Mesenchymal stem cell (in vitro differentiated cells and primary cell): Measurements from ENCODE around the gene MCOLN2.
A peak's percentile ranks its signal among the peaks of the same experiment; 100 is the strongest.

Experiments
- DNase-seq: peaks from one replicate; pipeline ENCODE4 v3.0.0-alpha.2; 2013
- H2AFZ ChIP-seq: one replicate; pipeline ENCODE4 v1.6.1; 2013; ENCODE audit warnings: low read depth, mild to moderate bottlenecking, control low read depth, inconsistent platforms, low read length, moderate library complexity
- H2AK5ac ChIP-seq: 2 replicates; pipeline ENCODE4 v1.6.1; 2013; ENCODE audit warnings: low read length, moderate library complexity, mild to moderate bottlenecking, inconsistent platforms; ENCODE audit not compliant: severe bottlenecking
- H2BK120ac ChIP-seq: one replicate; pipeline ENCODE4 v1.6.1; 2013; ENCODE audit warnings: low read depth, mild to moderate bottlenecking, inconsistent platforms, low read length, moderate library complexity
- H2BK12ac ChIP-seq, 2 experiments: one replicate each; pipeline ENCODE4 v1.6.1; 2013; ENCODE audit warnings: inconsistent platforms in 2 of 2, low read length in 2 of 2, mild to moderate bottlenecking in 2 of 2, moderate library complexity in 2 of 2, control low read depth in 1 of 2
- H2BK15ac ChIP-seq: one replicate; pipeline ENCODE4 v1.6.1; 2013; ENCODE audit warnings: mild to moderate bottlenecking, low read depth, inconsistent platforms; ENCODE audit not compliant: poor library complexity, severe bottlenecking
- H2BK5ac ChIP-seq: 2 replicates; pipeline ENCODE4 v1.6.1; 2013; ENCODE audit warnings: low read depth, mild to moderate bottlenecking, low read length, control low read depth, inconsistent platforms; ENCODE audit not compliant: poor library complexity, severe bottlenecking
- H3K14ac ChIP-seq, 2 experiments: one replicate each; pipeline ENCODE4 v1.6.1; 2013; ENCODE audit warnings: inconsistent platforms in 2 of 2, low read length in 2 of 2, control low read depth in 1 of 2, mild to moderate bottlenecking in 1 of 2, moderate library complexity in 1 of 2
- H3K18ac ChIP-seq, 2 experiments: one replicate each; pipeline ENCODE4 v1.6.1; 2013; ENCODE audit warnings: inconsistent platforms in 2 of 2, low read length in 2 of 2, control low read depth in 1 of 2, low read depth in 1 of 2, mild to moderate bottlenecking in 1 of 2
- H3K23ac ChIP-seq, 2 experiments: one replicate each; pipeline ENCODE4 v1.6.1; 2013; ENCODE audit warnings: inconsistent platforms in 2 of 2, low read length in 2 of 2, mild to moderate bottlenecking in 2 of 2, moderate library complexity in 2 of 2, control low read depth in 1 of 2
- H3K27ac ChIP-seq: 2 replicates; pipeline ENCODE4 v1.5.1; 2013; ENCODE audit warnings: mild to moderate bottlenecking, moderate library complexity, low read length, control low read depth, inconsistent platforms; ENCODE audit not compliant: poor library complexity, severe bottlenecking
- H3K27me3 ChIP-seq, 2 experiments: 2 replicates each; pipeline versions ENCODE4 v1.6.1 to v1.7.0; 2013; ENCODE audit warnings: low read length in 2 of 2, mild to moderate bottlenecking in 2 of 2, moderate library complexity in 2 of 2, control low read depth in 1 of 2, inconsistent platforms in 1 of 2; ENCODE audit not compliant: control insufficient read depth in 1 of 2, insufficient read depth in 1 of 2
- H3K36me3 ChIP-seq, 2 experiments: 2 replicates each; pipeline versions ENCODE4 v1.6.1 to v1.7.0; 2013; ENCODE audit warnings: low read length in 2 of 2, control low read depth in 1 of 2, inconsistent platforms in 1 of 2, low read depth in 1 of 2, mild to moderate bottlenecking in 1 of 2; ENCODE audit not compliant: insufficient read depth in 2 of 2, control insufficient read depth in 1 of 2
- H3K4ac ChIP-seq, 2 experiments: one replicate each; pipeline ENCODE4 v1.6.1; 2013; ENCODE audit warnings: inconsistent platforms in 2 of 2, low read length in 2 of 2, mild to moderate bottlenecking in 2 of 2, moderate library complexity in 2 of 2, control low read depth in 1 of 2, low read depth in 1 of 2
- H3K4me1 ChIP-seq: 2 replicates; pipeline ENCODE4 v1.6.1; 2013; ENCODE audit warnings: low read depth, low read length, control low read depth; ENCODE audit not compliant: control insufficient read depth, insufficient read depth
- H3K4me2 ChIP-seq: 2 replicates; pipeline ENCODE4 v1.6.1; 2013; ENCODE audit warnings: low read length, mild to moderate bottlenecking, inconsistent platforms; ENCODE audit not compliant: poor library complexity, severe bottlenecking
- H3K4me3 ChIP-seq, 2 experiments: 2 replicates each; pipeline versions ENCODE4 v1.5.1 to v1.7.0; 2013; ENCODE audit warnings: low read length in 2 of 2, mild to moderate bottlenecking in 2 of 2, control low read depth in 1 of 2, low read depth in 1 of 2; ENCODE audit not compliant: insufficient read depth in 1 of 2
- H3K79me1 ChIP-seq: replicated peaks from 2 replicates; pipeline ENCODE4 v1.6.1; 2013; ENCODE audit warnings: mild to moderate bottlenecking, control low read depth, low read length, inconsistent platforms; ENCODE audit not compliant: poor library complexity, severe bottlenecking
- H3K9ac ChIP-seq: 2 replicates; pipeline ENCODE4 v1.7.0; 2013; ENCODE audit warnings: mild to moderate bottlenecking, low read length, moderate library complexity
- H3K9me3 ChIP-seq: 2 replicates; pipeline ENCODE4 v1.7.0; 2013; ENCODE audit warnings: mild to moderate bottlenecking, low read length; ENCODE audit not compliant: control insufficient read depth
- H4K8ac ChIP-seq: one replicate; pipeline ENCODE4 v1.6.1; 2013; ENCODE audit warnings: inconsistent platforms, mild to moderate bottlenecking, low read length, moderate library complexity
- H4K91ac ChIP-seq: one replicate; pipeline ENCODE4 v1.6.1; 2013; ENCODE audit warnings: mild to moderate bottlenecking, low read length, inconsistent platforms
- WGBS: methylation state at CpG from one replicate; pipeline ENCODE4 v1.1.7; 2013; ENCODE audit warnings: mixed read lengths; 5-methylcytosine and 5-hydroxymethylcytosine counted together

MCOLN2 gene

DNA sequence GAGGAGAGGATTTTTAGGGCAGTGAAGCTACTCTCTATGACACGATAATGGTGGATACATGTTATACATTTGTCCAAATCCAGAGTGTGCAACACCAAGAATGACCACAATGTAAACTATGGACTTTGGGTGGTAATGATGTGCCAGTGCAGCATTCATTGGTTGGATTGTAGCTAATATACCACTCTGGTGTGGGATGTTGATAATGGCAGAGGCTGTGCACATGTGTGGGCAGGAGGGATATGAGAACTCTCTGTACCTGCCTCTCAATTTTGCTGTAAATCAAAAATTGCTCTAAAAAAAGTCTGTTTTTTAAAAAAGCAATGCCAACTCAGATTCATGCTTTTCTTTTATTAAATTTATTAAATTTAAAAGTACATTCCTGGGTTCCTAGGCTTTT lies 76.8 kb downstream of the MCOLN2 start:
- Histone ChIP-seq H3K18ac (no peak overlapping the region), H4K8ac (no peak overlapping the region), H3K36me3 (no peaks in the 10 kb centered on the region), H2BK120ac (no peak overlapping the region), H2BK12ac (no peak overlapping the region), H2BK15ac (no peak overlapping the region), H3K4ac (no peak overlapping the region), H2AK5ac (no peak overlapping the region), H3K23ac (no peak overlapping the region), H3K14ac (no peak overlapping the region), H2AFZ (no peak overlapping the region), H3K27ac (no peak overlapping the region), H3K27me3 (peaks cover 14 to 29% of the 10 kb centered on the region in 2 experiments), H3K4me2 (no peak overlapping the region), H3K79me1 (no peaks in the 10 kb centered on the region), H3K9ac (no peak overlapping the region), H2BK5ac (no peak overlapping the region), H3K4me1 (no peaks in the 10 kb centered on the region), H3K4me3 (no peak overlapping the region), H4K91ac (no peak overlapping the region), H3K9me3 (no peaks in the 10 kb centered on the region)
- no peak for DNase-seq
- WGBS = no CpG with 5 or more reads among the region's 1 CpG

DNA sequence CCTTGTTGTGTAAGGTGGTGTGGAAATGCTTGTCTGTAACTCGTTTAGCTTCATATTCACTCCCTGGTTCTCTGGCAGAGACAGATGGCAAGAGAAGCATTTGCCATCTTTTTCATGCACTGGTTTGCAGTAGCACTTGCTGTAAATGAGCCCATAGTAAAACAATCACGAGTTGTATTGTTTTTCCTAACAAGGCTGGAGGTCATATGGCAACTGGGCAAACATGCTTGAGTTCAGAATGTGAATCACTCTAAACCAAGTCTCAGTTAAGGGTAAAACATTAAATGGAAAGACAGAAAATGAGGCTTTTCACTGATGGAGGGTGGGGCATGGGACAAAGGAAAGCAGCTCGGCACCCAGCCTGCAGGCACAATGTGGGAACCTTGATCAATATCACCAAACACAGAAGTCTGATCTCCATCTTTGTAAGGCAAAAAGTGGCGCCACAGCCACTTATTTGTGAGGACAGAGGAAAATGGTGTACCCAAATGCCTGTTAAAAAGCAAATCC lies 77.4 kb downstream of the MCOLN2 start:
- no peak overlapping the region for H2BK5ac ChIP-seq
- no peak overlapping the region for H2BK120ac ChIP-seq
- H2AK5ac ChIP-seq = no peak overlapping the region
- no peak overlapping the region for H3K23ac ChIP-seq
- H3K4me3 ChIP-seq = no peak overlapping the region
- H3K79me1 ChIP-seq = no peaks in the 10 kb centered on the region
- H3K4me2 ChIP-seq = no peak overlapping the region
- no peak overlapping the region for H2BK12ac ChIP-seq
- H3K18ac ChIP-seq = no peak overlapping the region
- H2AFZ ChIP-seq = no peak overlapping the region
- H2BK15ac ChIP-seq = no peak overlapping the region
- H4K8ac ChIP-seq = no peak overlapping the region
- H3K9ac ChIP-seq = no peak overlapping the region
- H3K4ac ChIP-seq = no peak overlapping the region
- no peak for DNase-seq
- no peaks in the 10 kb centered on the region for H3K36me3 ChIP-seq
- H3K9me3 ChIP-seq = no peaks in the 10 kb centered on the region
- no peaks in the 10 kb centered on the region for H3K4me1 ChIP-seq
- no peak overlapping the region for H3K27ac ChIP-seq
- no peak overlapping the region for H4K91ac ChIP-seq
- H3K14ac ChIP-seq = no peak overlapping the region
- WGBS = 89% methylated on average over 4 of the region's 4 CpGs
- peaks cover 14 to 29% of the 10 kb centered on the region in 2 experiments for H3K27me3 ChIP-seq

DNA sequence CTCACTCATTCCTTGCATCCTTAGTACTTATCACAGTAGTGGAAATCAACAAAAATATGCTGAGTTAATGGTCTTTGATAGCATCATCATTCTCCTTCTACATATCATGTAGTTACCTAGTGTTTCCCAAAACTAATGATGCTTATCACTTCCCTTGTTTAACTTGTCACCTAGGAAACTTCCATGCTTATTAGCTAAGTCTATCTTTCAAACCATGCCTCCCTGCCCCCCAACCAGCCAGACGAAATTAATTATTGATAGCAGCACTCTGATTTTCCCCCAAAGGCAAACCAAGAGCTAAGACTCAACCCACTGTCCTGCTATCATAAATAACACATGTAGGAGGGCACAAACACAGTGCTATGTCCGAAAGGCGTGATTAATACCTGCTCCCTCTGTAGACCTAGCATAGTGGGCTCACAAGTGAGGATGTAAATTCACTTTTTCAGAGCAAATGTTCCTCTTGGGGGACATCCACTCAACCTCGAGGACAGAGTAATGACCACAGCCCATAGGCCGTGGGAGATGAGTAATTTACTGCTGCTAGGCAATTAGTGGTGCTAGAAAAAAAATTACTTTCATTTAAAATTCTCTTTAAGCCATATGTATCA lies 78.1 kb downstream of the MCOLN2 start:
- Histone ChIP-seq H3K36me3 (no peaks in the 10 kb centered on the region), H3K4me3 (no peak overlapping the region), H2BK12ac (no peak overlapping the region), H3K18ac (no peak overlapping the region), H3K27me3 (peaks cover 14 to 29% of the 10 kb centered on the region in 2 experiments), H3K23ac (no peak overlapping the region), H3K27ac (no peak overlapping the region), H3K4me2 (no peak overlapping the region), H3K79me1 (no peaks in the 10 kb centered on the region), H2BK15ac (no peak overlapping the region), H3K4me1 (no peaks in the 10 kb centered on the region), H3K9ac (no peak overlapping the region), H2AFZ (no peak overlapping the region), H4K91ac (no peak overlapping the region), H3K9me3 (no peaks in the 10 kb centered on the region), H2AK5ac (no peak overlapping the region), H2BK5ac (no peak overlapping the region), H3K14ac (no peak overlapping the region), H4K8ac (no peak overlapping the region), H3K4ac (no peak overlapping the region), H2BK120ac (no peak overlapping the region)
- whole genome bisulfite sequencing = 74% methylated on average over 4 of the region's 5 CpGs
- no peak for DNase-seq

DNA sequence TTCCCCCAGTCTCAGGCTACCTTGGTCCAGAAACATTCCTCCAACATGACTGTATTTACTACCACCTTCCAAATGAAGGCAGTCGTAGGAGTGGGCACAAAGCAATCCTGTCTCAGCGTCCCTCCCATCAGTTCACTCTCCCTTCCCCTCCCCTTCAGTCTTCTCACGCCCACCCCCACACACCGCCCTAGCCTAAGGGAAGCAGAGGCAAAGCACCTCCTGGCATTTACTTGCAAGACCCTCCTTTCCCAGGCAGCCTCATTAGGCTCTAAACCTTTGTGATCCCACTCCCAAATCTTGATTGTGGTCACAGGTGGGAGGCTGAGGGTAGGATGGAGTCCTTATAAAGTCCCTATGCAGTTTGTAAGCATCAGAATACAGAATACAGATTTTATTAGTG lies 80.0 kb downstream of the MCOLN2 start:
- WGBS = 47% methylated on average over 4 of the region's 4 CpGs
- H2BK15ac ChIP-seq = no peak overlapping the region
- no peak overlapping the region for H2BK5ac ChIP-seq

More for the DNA sequence above, 80.0 kb downstream of the MCOLN2 start:
- no peak overlapping the region for H2AK5ac ChIP-seq
- no peak overlapping the region for H3K9ac ChIP-seq
- peak overlapping the region in 1 of 2 experiments; percentile 58 for H3K4ac ChIP-seq
- DNase-seq = no peak
- no peak overlapping the region for H4K91ac ChIP-seq
- no peak overlapping the region for H2BK120ac ChIP-seq
- no peak overlapping the region for H2BK12ac ChIP-seq
- H3K18ac ChIP-seq = no peak overlapping the region
- H3K36me3 ChIP-seq = no peaks in the 10 kb centered on the region
- no peak overlapping the region for H3K23ac ChIP-seq
- H3K27ac ChIP-seq = no peak overlapping the region
- H3K79me1 ChIP-seq = no peaks in the 10 kb centered on the region
- H4K8ac ChIP-seq = no peak overlapping the region
- no peak overlapping the region for H3K4me2 ChIP-seq
- no peak overlapping the region for H3K14ac ChIP-seq
- no peak overlapping the region for H3K4me3 ChIP-seq
- peaks cover 14 to 21% of the 10 kb centered on the region in 2 experiments for H3K27me3 ChIP-seq
- H3K4me1 ChIP-seq = no peaks in the 10 kb centered on the region
- no peak overlapping the region for H2AFZ ChIP-seq
- H3K9me3 ChIP-seq = no peaks in the 10 kb centered on the region
